Stimulated activated CD4-positive, alpha-beta T cell treated with anti-CD3 and anti-CD28 coated beads, Interleukin-15, amount 100 ng/mL, for 24 hours (primary cell): Measurements from ENCODE around the gene PRRX2.

Experiments
- DNase-seq: peaks from one replicate; pipeline ENCODE4 v3.0.0-alpha.2; 2020

Gene PRRX2

GRCh38 chr9:129637102-129637501 is 28.3 kb upstream of the PRRX2 start:
- DNase-seq: no peak

- no peak for DNase-seq
Measured at GRCh38 chr9:129637673-129638439, 27.6 kb upstream of the PRRX2 start.

GRCh38 chr9:129639034-129639630 is 26.3 kb upstream of the PRRX2 start:
- DNase-seq: no peak

GRCh38 chr9:129639756-129640085 is 25.7 kb upstream of the PRRX2 start:
- no peak for DNase-seq

GRCh38 chr9:129640086-129640870 is 25.2 kb upstream of the PRRX2 start:
- DNase-seq: no peak

GRCh38 chr9:129640871-129641749 is 24.3 kb upstream of the PRRX2 start:
- no peak for DNase-seq

- peak; percentile 98 for DNase-seq
Measured at GRCh38 chr9:129641750-129642585, 23.5 kb upstream of the PRRX2 start, which contains the start of gene ASB6. Gene ASB6 (minus strand): TSS chr9:129642151. CDS start chr9:129641999, 152 bp downstream.

- DNase-seq: no peak
Measured at GRCh38 chr9:129643706-129644105, 21.7 kb upstream of the PRRX2 start.

- no peak for DNase-seq
Measured at GRCh38 chr9:129644365-129644764, 21.1 kb upstream of the PRRX2 start.

GRCh38 chr9:129644902-129645301 is 20.5 kb upstream of the PRRX2 start:
- no peak for DNase-seq

GRCh38 chr9:129646252-129646651 is 19.2 kb upstream of the PRRX2 start:
- DNase-seq: no peak

GRCh38 chr9:129646654-129647053 is 18.8 kb upstream of the PRRX2 start:
- DNase-seq: no peak

GRCh38 chr9:129647635-129648034 is 17.8 kb upstream of the PRRX2 start:
- no peak for DNase-seq

- no peak for DNase-seq
Measured at GRCh38 chr9:129648092-129648763, 17.2 kb upstream of the PRRX2 start.

- no peak for DNase-seq
Measured at GRCh38 chr9:129648764-129649115, 16.7 kb upstream of the PRRX2 start.

GRCh38 chr9:129649726-129650679 is 15.4 kb upstream of the PRRX2 start:
- DNase-seq: no peak

GRCh38 chr9:129650680-129651235 is 14.7 kb upstream of the PRRX2 start:
- no peak for DNase-seq

GRCh38 chr9:129653823-129654553 is 11.5 kb upstream of the PRRX2 start:
- DNase-seq: no peak

GRCh38 chr9:129654554-129655040 is 10.8 kb upstream of the PRRX2 start:
- no peak for DNase-seq
